MCF 10A (cell line): ENCODE data around the gene RNF220. TPM values are rescaled to one million over a fixed set of nuclear protein-coding genes. Genes with fewer than 3 reads are reported as not detected.

Experiments
- BruUV-seq: library from RNA; stranded (reverse); fragments of 400-500 nt; replicated peaks from 2 replicates; lab custom pipeline; 2021; lab: Mats Ljungman, UMichigan
- CTCF ChIA-PET: fragments of 300-600 bp; sonication (Branson Sonifier 250); formaldehyde crosslinking; extraction: SDS; loops from one replicate; lab custom pipeline; 2021; ENCODE audit warnings: antibody characterized with exemption, inconsistent platforms; lab: Yijun Ruan, JAX
- POLR2A ChIA-PET: fragments of 300-600, 350-650 bp; sonication (Branson Sonifier 250); formaldehyde crosslinking; extraction: SDS; loops from one replicate; lab custom pipeline; 2020; ENCODE audit warnings: antibody characterized with exemption, inconsistent platforms; lab: Yijun Ruan, JAX
- DNase-seq: peaks from one replicate; pipeline ENCODE4 v3.0.0-alpha.2; 2018; ENCODE audit not compliant: unreplicated experiment
- H3K27ac Mint-ChIP-seq: one replicate; pipeline ENCODE4 v1.8.0; 2022; ENCODE audit warnings: mild to moderate bottlenecking, low read depth, mixed read lengths; ENCODE audit not compliant: unreplicated experiment
- H3K27me3 Mint-ChIP-seq: one replicate; pipeline ENCODE4 v1.8.0; 2022; ENCODE audit warnings: mixed read lengths; ENCODE audit not compliant: insufficient read depth, unreplicated experiment
- H3K36me3 Mint-ChIP-seq: one replicate; pipeline ENCODE4 v1.8.0; 2022; ENCODE audit warnings: mild to moderate bottlenecking, moderate library complexity, mixed read lengths; ENCODE audit not compliant: insufficient read depth, unreplicated experiment
- H3K4me1 Mint-ChIP-seq: one replicate; pipeline ENCODE4 v1.8.0; 2022; ENCODE audit warnings: mixed read lengths; ENCODE audit not compliant: insufficient read depth, unreplicated experiment
- H3K4me3 Mint-ChIP-seq: one replicate; pipeline ENCODE4 v1.8.0; 2022; ENCODE audit warnings: mild to moderate bottlenecking, moderate library complexity, mixed read lengths; ENCODE audit not compliant: unreplicated experiment
- H3K9me3 Mint-ChIP-seq: one replicate; pipeline ENCODE4 v1.8.0; 2022; ENCODE audit warnings: mixed read lengths; ENCODE audit not compliant: unreplicated experiment
- intact Hi-C: fragments of 100-400 bp; cut with micrococcal nuclease; formaldehyde crosslinking; loops from 2 replicates; pipeline ENCODE4 v1.14.1; 2022
- total RNA-seq: library from RNA; stranded (reverse); gene quantifications from 2 replicates; pipeline ENCODE4 v1.2.3, GENCODE V29; 2022
- TF ChIP-seq, protein P1 (sequence below): fragments of 200-600 bp; IDR thresholded peaks from one replicate; pipeline ENCODE4 v1.8.0; 2022; ENCODE audit warnings: antibody characterized with exemption, mild to moderate bottlenecking; ENCODE audit not compliant: unreplicated experiment

RNF220 gene
- total RNA-seq, 1 experiment from 2014 or later: 67.1 TPM

DNA sequence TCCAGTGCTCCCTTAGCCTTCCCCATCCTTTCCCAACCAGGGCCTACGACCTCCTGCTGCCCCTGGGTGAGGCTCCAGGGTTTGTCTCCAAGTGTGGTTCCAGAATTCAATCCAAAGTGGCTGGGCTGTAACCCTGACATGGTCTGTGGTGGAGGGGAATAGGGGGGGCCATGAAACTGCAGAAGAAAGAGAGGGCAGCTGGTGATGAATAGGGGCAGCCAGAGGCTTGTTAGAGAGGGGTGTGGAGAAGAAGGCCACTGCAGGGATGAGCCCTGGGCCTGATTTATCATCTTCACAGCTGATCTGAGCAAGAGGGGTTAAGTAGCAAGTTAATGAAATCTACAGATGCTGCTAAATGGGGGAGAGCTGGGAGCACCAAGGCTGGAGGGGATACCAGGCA is 37.1 kb upstream of the RNF220 start:
- POLR2A ChIA-PET: no interaction called here
- no peaks in the 10 kb centered on the region for H3K9me3 Mint-ChIP-seq
- H3K36me3 Mint-ChIP-seq: no peaks in the 10 kb centered on the region
- H3K27me3 Mint-ChIP-seq: no peaks in the 10 kb centered on the region
- BruUV-seq: no TSS peak
- TF ChIP-seq, protein P1, sequence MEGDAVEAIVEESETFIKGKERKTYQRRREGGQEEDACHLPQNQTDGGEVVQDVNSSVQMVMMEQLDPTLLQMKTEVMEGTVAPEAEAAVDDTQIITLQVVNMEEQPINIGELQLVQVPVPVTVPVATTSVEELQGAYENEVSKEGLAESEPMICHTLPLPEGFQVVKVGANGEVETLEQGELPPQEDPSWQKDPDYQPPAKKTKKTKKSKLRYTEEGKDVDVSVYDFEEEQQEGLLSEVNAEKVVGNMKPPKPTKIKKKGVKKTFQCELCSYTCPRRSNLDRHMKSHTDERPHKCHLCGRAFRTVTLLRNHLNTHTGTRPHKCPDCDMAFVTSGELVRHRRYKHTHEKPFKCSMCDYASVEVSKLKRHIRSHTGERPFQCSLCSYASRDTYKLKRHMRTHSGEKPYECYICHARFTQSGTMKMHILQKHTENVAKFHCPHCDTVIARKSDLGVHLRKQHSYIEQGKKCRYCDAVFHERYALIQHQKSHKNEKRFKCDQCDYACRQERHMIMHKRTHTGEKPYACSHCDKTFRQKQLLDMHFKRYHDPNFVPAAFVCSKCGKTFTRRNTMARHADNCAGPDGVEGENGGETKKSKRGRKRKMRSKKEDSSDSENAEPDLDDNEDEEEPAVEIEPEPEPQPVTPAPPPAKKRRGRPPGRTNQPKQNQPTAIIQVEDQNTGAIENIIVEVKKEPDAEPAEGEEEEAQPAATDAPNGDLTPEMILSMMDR: no peak
- CTCF ChIA-PET: interaction anchor here (0.9 to 2.7 kb wide), 3 partner anchors 8 to 12 kb away, joined by 3 to 8 read pairs (median 4); no protein-coding TSS in a partner anchor
- no peak for DNase-seq
- no peaks in the 10 kb centered on the region for H3K4me1 Mint-ChIP-seq
- intact Hi-C loops: no loop called here
- no peak overlapping the region for H3K4me3 Mint-ChIP-seq
- no peak overlapping the region for H3K27ac Mint-ChIP-seq

GRCh38 chr1:44368471-44369151 is 36.4 kb upstream of the RNF220 start:
- BruUV-seq: no TSS peak
- ChIA-PET CTCF (interaction anchor here (0.9 to 2.7 kb wide), 4 partner anchors 9 to 11 kb away, joined by 3 to 8 read pairs (median 4); no protein-coding TSS in a partner anchor), POLR2A (no interaction called here)
- no peaks in the 10 kb centered on the region for H3K4me1 Mint-ChIP-seq
- H3K4me3 Mint-ChIP-seq: no peak overlapping the region
- H3K27ac Mint-ChIP-seq: no peak overlapping the region
- H3K27me3 Mint-ChIP-seq: no peaks in the 10 kb centered on the region
- H3K36me3 Mint-ChIP-seq: no peaks in the 10 kb centered on the region
- no peaks in the 10 kb centered on the region for H3K9me3 Mint-ChIP-seq
- TF ChIP-seq, protein P1: no peak
- intact Hi-C loops: no loop called here
- DNase-seq: no peak

DNA sequence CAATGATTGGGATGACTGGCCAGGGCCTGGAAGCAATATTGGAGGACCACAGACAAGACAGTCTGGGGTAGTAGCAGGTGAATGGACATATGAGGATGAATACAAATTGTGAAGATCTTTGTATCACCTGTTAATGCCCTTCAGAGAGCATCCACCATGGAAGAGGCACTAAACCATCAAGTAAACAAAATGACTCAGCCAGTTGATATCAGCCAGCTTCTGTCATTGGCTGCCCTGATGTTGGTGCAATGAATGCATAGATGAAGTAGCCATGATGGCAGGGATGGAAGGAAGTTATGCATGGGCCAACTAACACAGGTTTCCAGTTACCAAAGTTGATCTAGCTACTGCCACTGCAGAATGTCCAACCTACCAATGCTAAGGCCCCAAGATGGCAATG is 33.8 kb upstream of the RNF220 start:
- Mint-ChIP-seq H3K36me3 (no peaks in the 10 kb centered on the region), H3K27ac (no peak overlapping the region), H3K4me1 (no peaks in the 10 kb centered on the region), H3K9me3 (no peaks in the 10 kb centered on the region), H3K4me3 (no peak overlapping the region), H3K27me3 (no peaks in the 10 kb centered on the region)
- BruUV-seq: no TSS peak
- no peak for DNase-seq
- intact Hi-C loops: no loop called here
- TF ChIP-seq, protein P1: no peak
- ChIA-PET CTCF (interaction anchor here (0.6 to 3.5 kb wide), 3 partner anchors 15 to 410 kb away, joined by 3 to 15 read pairs (median 5); no protein-coding TSS in a partner anchor), POLR2A (interaction anchor here (0.6 to 1.3 kb wide), 2 partner anchors 43 to 52 kb away, joined by 3 read pairs; no protein-coding TSS in a partner anchor)

- CTCF ChIA-PET: interaction anchor here (1.4 to 7.5 kb wide), 2 partner anchors 10 to 219 kb away, joined by 6 to 113 read pairs; no protein-coding TSS in a partner anchor
- no TSS peak for BruUV-seq
- Mint-ChIP-seq H3K9me3 (no peaks in the 10 kb centered on the region), H3K27ac (no peak overlapping the region), H3K4me1 (no peaks in the 10 kb centered on the region), H3K36me3 (no peaks in the 10 kb centered on the region), H3K27me3 (no peaks in the 10 kb centered on the region), H3K4me3 (no peak overlapping the region)
- POLR2A ChIA-PET: no interaction called here
- no peak for DNase-seq
- intact Hi-C loops: loop anchor here (5.0 kb wide), 1 partner anchor 112 kb away; no protein-coding TSS in a partner anchor
- TF ChIP-seq, protein P1: no peak
These were observed 29.5 kb upstream of the RNF220 start for GRCh38 chr1:44375547-44375946.
